Thyroid gland (tissue), 4 donors: Measurements from ENCODE around the gene CD160.
"Not testable (repeated sequence)": the region's sequence is repeated elsewhere in the genome, so short reads cannot be mapped to it uniquely, and the experiment has no call there.

Source experiments
- POLR2A ChIP-seq, 2 donors: fragments of 450-650 bp; IDR thresholded peaks; one replicate each; pipeline ENCODE4 v1.6.1; 2017; ENCODE audit warnings: antibody characterized with exemption in 2 of 2, mild to moderate bottlenecking in 2 of 2, moderate library complexity in 1 of 2
- TF ChIP-seq, protein P1 (sequence below), 6 experiments: fragments of 200-600 bp in 3 of 6; fragments of 450-650 bp in 3 of 6; sonication (generic) in 3 of 6; IDR thresholded peaks; one replicate each; pipeline ENCODE4 v1.5.1; 2016 to 2019; ENCODE audit warnings: antibody characterized with exemption in 6 of 6, mild to moderate bottlenecking in 2 of 6, inconsistent platforms in 1 of 6, moderate library complexity in 1 of 6

DNA sequence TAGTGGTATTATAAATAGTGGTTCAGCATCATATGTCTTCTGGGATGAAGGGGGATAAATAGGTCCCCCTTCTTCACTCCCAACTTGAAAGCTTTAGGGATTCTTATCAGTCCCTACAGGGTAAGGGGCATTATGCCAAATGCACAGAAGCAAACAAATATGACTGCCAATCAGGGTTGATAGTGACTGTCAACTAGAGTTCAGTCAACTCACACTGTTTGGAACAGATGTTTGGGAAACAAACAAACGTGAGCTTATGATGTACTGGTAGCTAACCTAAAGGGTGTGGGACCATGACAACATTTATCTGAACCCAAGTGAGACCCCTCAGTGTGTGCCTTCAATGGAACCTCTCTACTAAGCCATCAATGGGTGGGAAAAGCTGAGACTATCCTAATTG is 46.1 kb upstream of the CD160 start:
- TF ChIP-seq, protein P1, sequence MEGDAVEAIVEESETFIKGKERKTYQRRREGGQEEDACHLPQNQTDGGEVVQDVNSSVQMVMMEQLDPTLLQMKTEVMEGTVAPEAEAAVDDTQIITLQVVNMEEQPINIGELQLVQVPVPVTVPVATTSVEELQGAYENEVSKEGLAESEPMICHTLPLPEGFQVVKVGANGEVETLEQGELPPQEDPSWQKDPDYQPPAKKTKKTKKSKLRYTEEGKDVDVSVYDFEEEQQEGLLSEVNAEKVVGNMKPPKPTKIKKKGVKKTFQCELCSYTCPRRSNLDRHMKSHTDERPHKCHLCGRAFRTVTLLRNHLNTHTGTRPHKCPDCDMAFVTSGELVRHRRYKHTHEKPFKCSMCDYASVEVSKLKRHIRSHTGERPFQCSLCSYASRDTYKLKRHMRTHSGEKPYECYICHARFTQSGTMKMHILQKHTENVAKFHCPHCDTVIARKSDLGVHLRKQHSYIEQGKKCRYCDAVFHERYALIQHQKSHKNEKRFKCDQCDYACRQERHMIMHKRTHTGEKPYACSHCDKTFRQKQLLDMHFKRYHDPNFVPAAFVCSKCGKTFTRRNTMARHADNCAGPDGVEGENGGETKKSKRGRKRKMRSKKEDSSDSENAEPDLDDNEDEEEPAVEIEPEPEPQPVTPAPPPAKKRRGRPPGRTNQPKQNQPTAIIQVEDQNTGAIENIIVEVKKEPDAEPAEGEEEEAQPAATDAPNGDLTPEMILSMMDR (IDR thresholded peaks at IDR 0.05), result not testable (repeated sequence)
- TF ChIP-seq POLR2A (IDR thresholded peaks at IDR 0.05), result not testable (repeated sequence)
